GM19193 (cell line): ENCODE data around the gene ATRAID.

Experiments
- POLR2A ChIP-seq: IDR thresholded peaks from 4 replicates; pipeline ENCODE4 v1.6.1; 2011; ENCODE audit not compliant: insufficient read depth, insufficient read length; ENCODE audit errors: extremely low read depth

Gene ATRAID, protein sequence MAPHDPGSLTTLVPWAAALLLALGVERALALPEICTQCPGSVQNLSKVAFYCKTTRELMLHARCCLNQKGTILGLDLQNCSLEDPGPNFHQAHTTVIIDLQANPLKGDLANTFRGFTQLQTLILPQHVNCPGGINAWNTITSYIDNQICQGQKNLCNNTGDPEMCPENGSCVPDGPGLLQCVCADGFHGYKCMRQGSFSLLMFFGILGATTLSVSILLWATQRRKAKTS

DNA sequence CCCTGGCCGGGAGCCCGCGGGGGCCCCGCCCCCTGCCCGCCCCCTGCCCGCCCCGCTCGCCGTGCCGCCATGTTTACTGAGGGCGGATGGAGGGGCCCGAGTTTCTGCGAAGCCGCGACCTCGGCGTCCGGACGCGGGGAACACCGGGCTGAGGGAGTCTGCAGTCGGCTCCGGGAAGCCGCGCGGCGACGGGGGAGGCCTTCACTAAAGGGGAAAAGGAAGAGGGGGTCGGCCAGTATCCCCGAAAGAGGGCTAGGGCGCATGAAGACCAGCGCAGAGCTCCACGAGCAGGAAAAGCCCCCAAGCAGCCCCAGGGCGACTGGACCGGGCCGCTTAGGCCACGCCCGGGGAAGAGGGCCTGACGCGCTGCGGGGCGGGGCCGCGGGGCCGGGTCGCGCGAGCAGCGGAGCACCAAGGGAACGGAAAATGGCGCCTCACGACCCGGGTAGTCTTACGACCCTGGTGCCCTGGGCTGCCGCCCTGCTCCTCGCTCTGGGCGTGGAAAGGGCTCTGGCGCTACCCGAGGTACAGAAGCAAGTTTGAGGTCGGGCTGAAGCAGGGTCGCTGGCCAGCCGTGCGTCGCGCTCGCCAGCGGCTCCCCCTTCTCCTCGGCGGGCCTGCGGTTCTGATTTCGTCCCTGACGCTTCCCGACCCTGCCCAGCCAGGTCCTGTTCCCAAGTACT, at the start of gene ATRAID, which contains the start of gene SLC5A6:
ATRAID (plus strand) TSS at position 99 of the 683 bp plus-strand sequence; CDS start at position 427, 328 bp downstream.
SLC5A6 (minus strand) TSS at position 326 of the 683 bp plus-strand sequence. CDS start 4,618 bp downstream, outside the sequence.
- peak; percentile 91 for TF ChIP-seq POLR2A

DNA sequence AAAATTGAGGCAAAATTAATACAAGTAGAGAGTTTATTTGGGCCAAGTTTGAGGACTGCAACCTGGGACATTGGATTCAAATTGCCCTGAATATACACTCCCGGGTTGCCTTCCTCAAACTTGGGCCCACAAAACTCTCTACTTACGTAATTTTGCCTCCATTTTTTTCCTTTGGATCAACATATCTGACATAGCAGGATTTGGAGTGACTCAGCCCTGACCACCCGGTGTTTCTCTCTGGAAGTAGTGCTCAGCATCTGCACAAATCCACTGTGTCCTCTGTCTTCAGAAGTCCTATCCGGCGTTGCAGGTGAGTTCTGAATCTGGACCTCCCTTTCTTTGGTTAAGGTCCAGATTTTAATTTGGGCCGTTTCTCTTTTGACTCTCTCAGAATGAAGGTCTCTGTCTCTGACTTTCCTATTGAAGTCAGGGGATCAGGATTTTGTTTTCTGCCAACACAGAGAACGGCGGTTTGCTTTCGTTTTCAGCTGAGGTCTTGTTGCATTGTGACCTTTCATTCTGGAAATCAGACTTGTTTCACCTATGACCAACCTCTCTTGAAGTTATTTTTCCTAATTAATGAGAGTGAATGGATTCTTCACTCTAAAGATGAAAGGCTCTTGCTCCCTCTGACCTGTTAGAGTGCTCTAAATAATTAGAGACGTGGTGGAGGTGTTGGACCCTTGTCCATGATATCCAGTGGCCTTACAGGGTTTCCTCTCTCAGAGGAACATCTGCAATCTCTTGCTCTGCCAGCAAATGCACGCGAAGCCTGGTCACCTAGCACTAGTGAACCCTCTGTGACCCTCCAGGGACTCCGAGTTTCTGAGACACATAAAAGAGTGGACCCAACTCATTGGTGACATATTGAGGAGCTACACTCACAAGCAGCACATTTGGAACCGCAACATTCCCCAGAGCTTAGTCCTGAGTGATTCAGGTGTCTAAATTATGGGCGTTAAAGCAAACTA, 49.4 kb upstream of the ATRAID start:
- no peak for TF ChIP-seq POLR2A

DNA sequence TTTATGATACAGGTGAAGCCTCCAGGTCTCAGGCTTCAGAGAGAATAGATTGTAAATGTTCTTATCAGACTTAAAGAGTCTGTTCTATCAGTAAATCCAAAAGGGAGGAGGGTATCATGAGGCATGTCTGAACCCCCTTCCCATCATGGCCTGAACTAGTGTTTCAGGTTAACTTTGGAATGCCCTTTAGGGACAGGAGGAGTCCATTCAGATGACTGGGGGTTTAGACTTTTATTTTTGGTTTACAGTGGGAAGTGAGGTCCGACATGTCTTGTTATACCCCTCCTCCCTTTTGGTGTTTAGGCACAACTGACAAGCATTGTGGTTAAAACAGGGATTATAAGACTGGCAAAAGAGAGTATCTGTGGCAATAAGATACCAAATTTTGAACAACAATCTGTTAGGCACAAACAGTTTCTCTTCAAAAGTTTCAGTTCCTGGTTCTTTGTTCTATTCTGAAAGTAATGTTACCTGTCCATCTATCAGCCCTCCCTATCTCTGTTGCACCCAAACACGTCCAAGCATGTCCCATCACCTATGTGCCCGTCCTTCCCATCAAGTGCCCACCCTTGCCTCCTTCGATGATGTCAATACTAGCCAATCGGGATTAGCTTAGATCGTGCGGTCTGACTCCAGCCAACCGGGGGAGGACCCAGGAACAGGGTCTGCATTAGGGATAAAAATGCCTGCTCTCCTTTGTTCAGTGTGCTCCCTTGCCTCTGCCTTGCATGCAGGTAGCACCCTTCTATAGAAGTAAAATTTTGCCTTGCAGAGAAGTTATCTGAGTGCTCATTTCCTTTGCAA, 46.7 kb upstream of the ATRAID start:
- no peak for TF ChIP-seq POLR2A

DNA sequence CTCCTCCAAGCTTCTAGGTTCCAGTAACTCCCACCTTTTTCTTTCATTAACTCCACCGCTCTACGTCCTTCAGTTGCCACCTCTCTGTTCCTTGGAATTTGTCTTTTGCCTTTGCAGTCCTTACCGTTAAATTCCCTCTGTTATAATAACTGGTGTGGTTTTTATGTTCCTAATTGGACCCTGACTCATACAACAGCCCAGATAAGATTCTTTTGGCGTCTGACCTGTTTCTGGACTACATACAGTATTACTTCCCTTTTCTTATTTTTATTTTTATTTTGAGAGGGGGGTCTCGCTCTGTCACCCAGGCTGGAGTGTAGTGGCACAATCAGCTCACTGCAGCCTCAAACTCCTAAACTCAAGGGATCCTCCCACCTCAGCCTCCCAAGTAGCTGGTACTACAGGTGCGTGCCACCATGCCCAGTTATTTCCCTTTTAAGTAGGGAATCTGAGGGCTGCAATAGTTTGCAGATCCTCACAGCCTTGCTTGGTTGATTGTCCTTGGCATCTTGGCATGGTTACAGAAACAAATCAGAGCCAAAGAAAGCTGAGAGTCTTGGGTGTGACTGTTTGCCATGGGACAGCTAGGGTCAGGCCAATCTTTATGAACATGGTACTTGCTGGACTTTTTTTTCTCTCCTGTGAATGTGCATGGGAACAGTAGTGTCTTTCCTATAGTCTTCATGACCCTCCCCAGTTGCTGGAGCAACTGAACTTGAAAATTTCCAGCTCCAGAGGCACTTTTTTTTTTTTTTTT, 41.1 kb upstream of the ATRAID start:
- no peak for TF ChIP-seq POLR2A

DNA sequence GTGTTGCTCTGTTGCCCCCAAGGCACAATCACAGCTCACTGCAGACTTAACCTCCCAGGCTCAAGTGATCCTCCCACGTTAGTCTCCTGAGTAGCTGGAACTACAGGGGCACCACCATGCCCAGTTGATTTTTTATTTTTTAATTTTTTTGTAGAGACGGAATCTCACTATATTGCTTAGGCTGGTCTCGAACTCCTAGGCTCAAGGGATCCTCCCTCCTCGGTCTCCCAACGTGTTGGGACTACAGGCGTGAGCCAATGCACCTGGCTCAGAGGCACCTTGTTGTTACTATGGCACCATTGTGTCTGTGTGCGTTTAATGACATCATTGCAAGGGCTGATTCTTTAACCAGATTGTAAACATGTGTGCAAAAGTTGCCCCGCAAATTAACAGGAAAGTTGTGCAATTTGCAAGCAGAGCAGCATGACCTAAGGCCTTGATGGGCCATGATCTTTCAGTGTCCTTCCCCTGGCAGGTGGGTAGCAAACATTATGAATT, 40.4 kb upstream of the ATRAID start:
- no peak for TF ChIP-seq POLR2A

DNA sequence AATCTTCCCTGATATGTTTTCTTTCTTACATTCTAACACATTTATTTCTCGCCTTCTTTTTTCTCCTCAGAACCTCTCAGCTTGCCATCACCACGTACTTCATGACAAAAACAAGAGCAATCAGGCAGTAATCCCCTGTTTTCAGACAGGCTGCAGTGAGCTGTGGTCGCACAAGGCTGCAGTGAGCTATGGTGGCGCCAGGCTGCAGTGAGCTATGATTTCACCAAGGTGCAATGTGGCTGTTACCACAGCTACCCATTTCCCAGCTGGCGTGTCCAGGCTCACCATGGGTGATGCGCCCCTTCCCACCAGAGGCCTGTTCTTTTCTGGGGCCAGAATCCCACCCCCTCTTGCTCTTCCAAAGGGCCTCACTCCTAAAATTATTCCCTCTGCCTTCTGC, 37.2 kb upstream of the ATRAID start:
- TF ChIP-seq POLR2A: no peak

DNA sequence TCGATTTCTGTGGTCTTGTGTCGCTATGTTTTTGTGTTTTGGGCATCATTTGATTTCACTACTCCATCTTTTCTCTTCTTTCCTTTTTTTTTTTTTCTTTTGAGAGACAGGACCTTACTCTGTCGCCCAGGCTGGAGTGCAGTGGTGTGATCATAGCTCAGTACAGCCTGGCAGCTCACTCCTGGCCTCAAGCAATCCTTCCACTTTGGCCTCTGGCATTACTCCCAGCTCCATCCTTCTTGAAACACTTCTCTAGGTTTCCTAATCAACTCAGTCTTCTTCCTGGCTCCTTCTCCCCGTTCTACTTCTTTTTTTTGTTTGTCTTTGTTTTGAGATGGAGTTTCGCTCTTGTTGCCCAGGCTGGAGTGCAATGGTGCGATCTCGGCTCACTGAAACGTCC, 36.5 kb upstream of the ATRAID start:
- no peak for TF ChIP-seq POLR2A

DNA sequence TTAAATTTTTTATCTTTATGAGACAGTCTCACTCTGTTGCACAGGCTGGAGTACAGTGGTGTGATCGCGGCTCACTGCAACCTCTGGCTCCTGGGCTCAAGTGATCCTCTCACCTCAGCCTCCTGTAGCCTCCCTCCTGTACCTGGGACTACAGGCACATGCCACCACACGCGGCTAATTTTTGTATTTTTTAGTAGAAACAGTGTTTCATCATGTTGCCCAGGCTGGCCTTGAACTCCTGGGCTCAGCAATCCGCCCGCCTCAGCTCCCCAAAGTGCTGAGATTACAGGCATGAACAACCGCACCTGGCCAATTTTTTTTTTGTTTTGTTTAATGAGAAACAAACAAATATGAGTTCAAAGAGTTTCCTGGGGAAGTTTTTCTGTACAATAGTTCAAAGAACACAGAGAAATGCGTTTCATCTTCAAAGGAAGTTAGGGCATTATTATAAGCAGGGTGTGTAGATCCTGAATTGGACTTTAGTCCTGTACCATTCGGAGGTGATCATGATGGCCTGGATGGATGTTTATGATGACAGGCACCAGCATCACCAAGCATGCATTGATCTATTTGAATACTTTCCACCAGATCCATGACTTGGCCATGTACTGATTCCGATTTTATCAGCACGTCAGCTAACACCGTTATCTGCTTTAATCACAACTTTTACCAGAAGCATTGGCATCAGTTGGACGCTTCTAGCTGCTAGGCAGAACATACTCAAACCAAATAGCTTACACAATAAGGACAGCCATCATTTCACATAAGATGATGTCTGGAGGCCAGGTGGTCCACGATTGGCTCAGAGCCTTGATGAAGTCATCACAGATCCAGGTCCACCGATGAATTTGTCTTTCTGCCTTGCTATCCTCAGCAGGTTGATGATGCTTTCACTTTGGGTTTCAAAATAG, 34.1 kb upstream of the ATRAID start:
- TF ChIP-seq POLR2A: no peak

DNA sequence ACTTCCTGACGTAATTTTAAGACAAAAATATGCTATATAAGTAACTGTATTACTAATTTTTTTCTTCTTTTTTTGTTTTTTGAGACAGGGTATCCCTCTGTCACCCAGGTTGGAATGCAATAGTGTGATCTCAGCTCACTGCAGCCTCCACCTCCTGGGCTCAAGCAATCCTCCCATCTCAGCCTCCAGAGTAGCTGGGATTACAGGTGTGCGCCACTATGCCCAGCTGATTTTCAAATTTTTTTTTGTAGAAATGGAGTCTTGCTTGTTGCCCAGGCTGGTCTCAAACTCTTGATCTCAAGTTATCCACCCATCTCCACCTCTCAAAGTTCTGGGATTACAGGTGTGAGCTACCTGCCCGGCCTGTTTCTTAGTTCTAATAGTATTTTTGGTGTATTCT, 33.4 kb upstream of the ATRAID start:
- TF ChIP-seq POLR2A: no peak

DNA sequence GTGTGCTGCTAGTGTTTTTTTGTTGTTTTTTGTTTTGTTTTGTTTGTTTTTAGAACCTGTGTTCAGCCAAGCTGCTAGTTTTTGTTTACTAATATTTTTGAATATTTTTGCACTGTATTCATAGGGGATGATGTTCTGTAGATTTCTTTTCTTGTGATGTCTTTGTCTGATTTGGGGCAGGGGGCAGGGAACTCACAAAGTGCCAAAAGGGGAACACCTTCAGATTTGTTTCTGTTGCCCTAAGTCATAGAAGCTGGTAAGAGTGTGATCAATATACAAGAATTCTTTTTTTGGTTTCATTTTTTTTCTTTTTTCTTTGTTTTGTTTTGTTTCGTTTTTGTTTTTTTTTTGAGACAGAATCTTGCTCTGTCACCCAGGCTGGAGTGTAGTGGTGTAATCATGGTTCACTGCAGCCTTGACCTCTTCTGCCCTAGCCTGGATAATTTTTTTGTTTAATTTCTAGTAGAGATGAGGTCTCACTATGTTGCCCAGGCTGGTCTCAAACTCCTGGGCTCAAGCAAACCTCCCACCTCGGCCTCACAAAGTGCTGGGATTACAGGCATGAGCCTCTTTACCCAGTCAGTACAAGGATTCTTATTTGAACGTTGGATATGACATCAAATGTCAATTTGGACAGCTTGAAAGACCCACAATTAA, 32.4 kb upstream of the ATRAID start:
- TF ChIP-seq POLR2A: no peak

DNA sequence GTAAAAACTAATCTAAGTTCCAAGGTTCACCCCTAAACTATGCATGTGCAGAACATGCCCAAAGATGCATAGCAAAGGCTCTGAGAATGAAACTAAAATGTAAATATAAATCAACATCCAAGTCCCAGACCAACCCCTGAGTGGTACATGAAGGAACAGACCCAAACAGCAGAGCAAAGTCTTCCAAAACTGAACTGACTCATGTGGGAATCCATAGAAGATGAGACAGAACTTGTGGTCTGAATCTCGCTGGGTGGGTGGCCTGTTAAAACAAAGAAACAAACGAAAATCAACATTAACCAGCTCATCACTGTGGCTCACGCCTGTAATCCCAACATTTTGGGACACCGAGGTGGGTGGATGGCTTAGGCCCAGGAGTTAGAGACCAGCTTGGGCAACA, 29.5 kb upstream of the ATRAID start:
- no peak for TF ChIP-seq POLR2A

DNA sequence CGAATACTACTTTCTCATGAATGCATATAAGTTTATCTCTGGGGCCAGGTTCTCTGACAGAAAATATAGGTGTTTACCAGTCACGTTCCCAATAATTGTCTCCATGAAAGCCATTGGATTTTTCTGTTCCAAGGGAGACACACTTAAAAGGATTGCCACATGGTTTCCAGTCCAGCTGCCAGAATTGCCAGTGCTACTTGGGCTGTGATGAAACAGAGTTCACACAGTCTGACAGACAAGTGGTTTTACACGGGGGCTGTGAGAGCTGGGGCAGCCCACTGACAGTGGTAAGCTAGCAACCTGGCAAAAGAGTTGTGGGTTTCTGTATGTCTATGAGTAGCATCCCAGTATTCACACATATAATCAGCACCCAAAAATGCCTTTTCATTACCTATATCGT, 27.7 kb upstream of the ATRAID start:
- TF ChIP-seq POLR2A: no peak
